ENCODE results near the gene UBXN10.

UBXN10 gene

GRCh38 chr1:20185834-20186782 is at the start of gene UBXN10, which contains the start of gene PLA2G2C:
UBXN10 (plus strand) TSS chr1:20186096; CDS start chr1:20190562, 4,466 bp downstream.
PLA2G2C (minus strand) TSS chr1:20186518; CDS start chr1:20177363, 9,155 bp downstream.
- Mint-ChIP-seq H3K27me3 (peaks cover 58% of the 10 kb centered on the region), H3K27ac (peak within 1 kb of the TSS; percentile 82), H3K9me3 (no peaks in the 10 kb centered on the region), H3K4me1 (peaks cover 58% of the 10 kb centered on the region), H3K36me3 (peaks cover 2% of the 10 kb centered on the region), H3K4me3 (peak within 1 kb of the TSS; percentile 72)
- peak; percentile 87 for DNase-seq
- CTCF ChIA-PET = no interaction called here

GRCh38 chr1:20136249-20136648 is 49.6 kb upstream of the UBXN10 start:
- Mint-ChIP-seq H3K4me3 (no peak overlapping the region), H3K36me3 (no peaks in the 10 kb centered on the region), H3K9me3 (no peaks in the 10 kb centered on the region), H3K27ac (no peak overlapping the region), H3K4me1 (no peaks in the 10 kb centered on the region), H3K27me3 (peaks cover 30% of the 10 kb centered on the region)
- CTCF ChIA-PET = interaction anchor here (1.2 kb wide), 1 partner anchor 10 kb away, joined by 3 read pairs; no protein-coding TSS in a partner anchor
- DNase-seq = no peak

GRCh38 chr1:20137055-20137454 is 48.8 kb upstream of the UBXN10 start:
- H3K4me1 Mint-ChIP-seq = no peaks in the 10 kb centered on the region
- peaks cover 30% of the 10 kb centered on the region for H3K27me3 Mint-ChIP-seq
- H3K36me3 Mint-ChIP-seq = no peaks in the 10 kb centered on the region
- H3K27ac Mint-ChIP-seq = no peak overlapping the region
- no peak for DNase-seq
- H3K4me3 Mint-ChIP-seq = no peak overlapping the region
- CTCF ChIA-PET = interaction anchor here (1.2 kb wide), 1 partner anchor 9 kb away, joined by 3 read pairs; no protein-coding TSS in a partner anchor
- no peaks in the 10 kb centered on the region for H3K9me3 Mint-ChIP-seq

- no peak for DNase-seq
- CTCF ChIA-PET = no interaction called here
- no peaks in the 10 kb centered on the region for H3K4me1 Mint-ChIP-seq
- H3K27me3 Mint-ChIP-seq = peaks cover 30% of the 10 kb centered on the region
- H3K9me3 Mint-ChIP-seq = no peaks in the 10 kb centered on the region
- no peak overlapping the region for H3K27ac Mint-ChIP-seq
- no peak overlapping the region for H3K4me3 Mint-ChIP-seq
- H3K36me3 Mint-ChIP-seq = no peaks in the 10 kb centered on the region
These were observed 48.3 kb upstream of the UBXN10 start for GRCh38 chr1:20137604-20138003.

GRCh38 chr1:20138346-20138745 is 47.5 kb upstream of the UBXN10 start:
- peak; percentile 10 for DNase-seq
- Mint-ChIP-seq H3K36me3 (no peaks in the 10 kb centered on the region), H3K27ac (no peak overlapping the region), H3K4me3 (no peak overlapping the region), H3K9me3 (no peaks in the 10 kb centered on the region), H3K27me3 (peaks cover 25% of the 10 kb centered on the region), H3K4me1 (no peaks in the 10 kb centered on the region)
- CTCF ChIA-PET = no interaction called here

GRCh38 chr1:20138961-20139550 is 46.8 kb upstream of the UBXN10 start, which contains the start of gene PLA2G2F:
PLA2G2F (plus strand) TSS chr1:20139323; CDS start chr1:20139428, 105 bp downstream.
- H3K27ac Mint-ChIP-seq = no peak within 1 kb of the TSS
- no peak within 1 kb of the TSS for H3K4me3 Mint-ChIP-seq

GRCh38 chr1:20139776-20140612 is 45.9 kb upstream of the UBXN10 start:
- H3K27me3 Mint-ChIP-seq = peaks cover 12% of the 10 kb centered on the region
- no peaks in the 10 kb centered on the region for H3K36me3 Mint-ChIP-seq
- CTCF ChIA-PET = no interaction called here
- H3K4me3 Mint-ChIP-seq = no peak overlapping the region
- H3K9me3 Mint-ChIP-seq = no peaks in the 10 kb centered on the region
- H3K27ac Mint-ChIP-seq = no peak overlapping the region
- H3K4me1 Mint-ChIP-seq = no peaks in the 10 kb centered on the region
- DNase-seq = no peak

More at GRCh38 chr1:20138961-20139550, 46.8 kb upstream of the UBXN10 start, which contains the start of gene PLA2G2F:
- no peaks in the 10 kb centered on the region for H3K4me1 Mint-ChIP-seq
- CTCF ChIA-PET = no interaction called here
- no peaks in the 10 kb centered on the region for H3K9me3 Mint-ChIP-seq
- peaks cover 18% of the 10 kb centered on the region for H3K27me3 Mint-ChIP-seq
- DNase-seq = no peak
- H3K36me3 Mint-ChIP-seq = no peaks in the 10 kb centered on the region

- CTCF ChIA-PET = no interaction called here
- Mint-ChIP-seq H3K9me3 (no peaks in the 10 kb centered on the region), H3K27ac (no peak overlapping the region), H3K36me3 (no peaks in the 10 kb centered on the region), H3K4me1 (no peaks in the 10 kb centered on the region), H3K27me3 (peaks cover 15% of the 10 kb centered on the region), H3K4me3 (no peak overlapping the region)
- DNase-seq = no peak
These were observed 44.9 kb upstream of the UBXN10 start for GRCh38 chr1:20141001-20141400.

GRCh38 chr1:20141466-20141865 is 44.4 kb upstream of the UBXN10 start:
- H3K36me3 Mint-ChIP-seq = no peaks in the 10 kb centered on the region
- CTCF ChIA-PET = no interaction called here
- no peaks in the 10 kb centered on the region for H3K4me1 Mint-ChIP-seq
- no peak overlapping the region for H3K4me3 Mint-ChIP-seq
- peaks cover 20% of the 10 kb centered on the region for H3K27me3 Mint-ChIP-seq
- H3K27ac Mint-ChIP-seq = no peak overlapping the region
- DNase-seq = no peak
- H3K9me3 Mint-ChIP-seq = no peaks in the 10 kb centered on the region

GRCh38 chr1:20142001-20142710 is 43.7 kb upstream of the UBXN10 start:
- no peaks in the 10 kb centered on the region for H3K9me3 Mint-ChIP-seq
- CTCF ChIA-PET = interaction anchor here (1.2 kb wide), 1 partner anchor 10 kb away, joined by 4 read pairs; no protein-coding TSS in a partner anchor
- peaks cover 18% of the 10 kb centered on the region for H3K27me3 Mint-ChIP-seq
- H3K4me3 Mint-ChIP-seq = no peak overlapping the region
- DNase-seq = no peak
- no peaks in the 10 kb centered on the region for H3K36me3 Mint-ChIP-seq
- H3K4me1 Mint-ChIP-seq = no peaks in the 10 kb centered on the region
- no peak overlapping the region for H3K27ac Mint-ChIP-seq

- Mint-ChIP-seq H3K4me1 (no peaks in the 10 kb centered on the region), H3K27me3 (peaks cover 13% of the 10 kb centered on the region), H3K36me3 (no peaks in the 10 kb centered on the region), H3K4me3 (no peak overlapping the region), H3K9me3 (no peaks in the 10 kb centered on the region), H3K27ac (no peak overlapping the region)
- DNase-seq = no peak
- CTCF ChIA-PET = interaction anchor here (1.2 kb wide), 1 partner anchor 9 kb away, joined by 4 read pairs; no protein-coding TSS in a partner anchor
These were observed 42.6 kb upstream of the UBXN10 start for GRCh38 chr1:20143318-20143717.

GRCh38 chr1:20143734-20144565 is 41.9 kb upstream of the UBXN10 start:
- H3K4me1 Mint-ChIP-seq = no peaks in the 10 kb centered on the region
- H3K9me3 Mint-ChIP-seq = no peaks in the 10 kb centered on the region
- no peak for DNase-seq
- H3K4me3 Mint-ChIP-seq = no peak overlapping the region
- H3K36me3 Mint-ChIP-seq = no peaks in the 10 kb centered on the region
- peaks cover 17% of the 10 kb centered on the region for H3K27me3 Mint-ChIP-seq
- CTCF ChIA-PET = no interaction called here
- no peak overlapping the region for H3K27ac Mint-ChIP-seq
